Epithelial cell of esophagus (primary cell): Measurements from ENCODE around the gene FUT6.
"Not testable (repeated sequence)": the region's sequence is repeated elsewhere in the genome, so short reads cannot be mapped to it uniquely, and the experiment has no call there.

Source experiments
- DNase-seq: peaks from one replicate; pipeline ENCODE4 v3.0.0; 2010; ENCODE audit warnings: low read depth
- H3K4me3 ChIP-seq: 2 replicates; pipeline ENCODE4 v1.5.1; 2011; ENCODE audit warnings: mild to moderate bottlenecking, low read length, control low read depth
- CTCF ChIP-seq: IDR thresholded peaks from 2 replicates; pipeline ENCODE4 v1.5.1; 2011; ENCODE audit warnings: low read depth, mild to moderate bottlenecking, low read length, control low read depth, inconsistent platforms; ENCODE audit not compliant: insufficient read depth; ENCODE audit errors: missing control alignments

The FUT6 gene

GRCh38 chr19:5877882-5878281 lies 38.4 kb upstream of the FUT6 start:
- DNase-seq, result no peak
- TF ChIP-seq CTCF, result no peak
- no peak overlapping the region for H3K4me3 ChIP-seq

GRCh38 chr19:5877427-5877826 lies 37.9 kb upstream of the FUT6 start:
- no peak for TF ChIP-seq CTCF
- no peak overlapping the region for H3K4me3 ChIP-seq
- no peak for DNase-seq

- DNase-seq, result peak; percentile 67
- not testable (repeated sequence) for H3K4me3 ChIP-seq
Observed at GRCh38 chr19:5874496-5874895, 35.0 kb upstream of the FUT6 start.

GRCh38 chr19:5873617-5874199 lies 34.2 kb upstream of the FUT6 start:
- TF ChIP-seq CTCF, result no peak
- H3K4me3 ChIP-seq, result no peak overlapping the region
- DNase-seq, result no peak

- no peak for DNase-seq
- no peak for TF ChIP-seq CTCF
Observed at GRCh38 chr19:5870986-5871394, 31.5 kb upstream of the FUT6 start.

GRCh38 chr19:5867201-5868136 lies 28.0 kb upstream of the FUT6 start:
- TF ChIP-seq CTCF, result no peak
- no peak overlapping the region for H3K4me3 ChIP-seq
- DNase-seq, result no peak

More at GRCh38 chr19:5870986-5871394, 31.5 kb upstream of the FUT6 start:
- no peak overlapping the region for H3K4me3 ChIP-seq

GRCh38 chr19:5865772-5866171 lies 26.3 kb upstream of the FUT6 start:
- no peak overlapping the region for H3K4me3 ChIP-seq
- no peak for DNase-seq
- no peak for TF ChIP-seq CTCF
